ENCODE measurements around the gene CLVS2.

GRCh38 chr6:123116370-123116769 is 120.3 kb downstream of the CLVS2 start:
- TF ChIP-seq CTCF (IDR thresholded peaks at IDR 0.05), result no peak
- TF ChIP-seq POLR2A (IDR thresholded peaks at IDR 0.05), result no peak
